ENCODE measurements around the gene BCL2L2.

- TF ChIP-seq CTCF (IDR thresholded peaks at IDR 0.05) (no peak), POLR2A (IDR thresholded peaks at IDR 0.05) (no peak)
These were observed 3.9 kb downstream of the BCL2L2 start for GRCh38 chr14:23310546-23310945.
